Transverse colon (tissue), 4 donors: ENCODE data around the gene KRT32. TPM values are rescaled to one million over a fixed set of nuclear protein-coding genes. Genes with fewer than 3 reads are reported as not detected.

Experiments used
- DNase-seq: peaks from one replicate; pipeline ENCODE4 v3.0.0-alpha.2; 2019
- H3K27ac ChIP-seq, 4 donors: fragments of 200-600 bp; sonication (generic); 2 replicates each; pipeline ENCODE4 v1.5.1; 2016 to 2018; ENCODE audit warnings: inconsistent platforms in 4 of 4
- H3K27me3 ChIP-seq: fragments of 200-600 bp; sonication (generic); 2 replicates; pipeline ENCODE4 v1.5.1; 2017; ENCODE audit warnings: inconsistent platforms
- H3K36me3 ChIP-seq, 4 donors: fragments of 200-600 bp; sonication (generic); 2 replicates each; pipeline ENCODE4 v1.5.1; 2017 to 2019; ENCODE audit warnings: inconsistent platforms in 4 of 4
- H3K4me1 ChIP-seq, 4 donors: fragments of 200-600 bp; sonication (generic); 2 replicates each; pipeline ENCODE4 v1.5.1; 2017 to 2020; ENCODE audit warnings: inconsistent platforms in 4 of 4
- H3K4me3 ChIP-seq, 4 donors: fragments of 200-600 bp; sonication (generic); 1 replicate in 1 of 4; 2 replicates in 3 of 4; pipeline versions ENCODE4 v1.5.1 to v1.6.1; 2017 to 2019; ENCODE audit warnings: inconsistent platforms in 4 of 4
- H3K9me3 ChIP-seq, 2 donors: fragments of 200-600 bp; sonication (generic); 2 replicates each; pipeline ENCODE4 v1.5.1; 2017 to 2019; ENCODE audit warnings: inconsistent platforms in 2 of 2
- CTCF ChIP-seq, 5 experiments: fragments of 200-600 bp in 3 of 5; fragments of 450-650 bp in 2 of 5; sonication (generic) in 3 of 5; IDR thresholded peaks; 1 replicate in 2 of 5; 2 replicates in 3 of 5; pipeline ENCODE4 v1.5.1; 2016 to 2017; ENCODE audit warnings: antibody characterized with exemption in 5 of 5, inconsistent platforms in 3 of 5, mild to moderate bottlenecking in 2 of 5, moderate library complexity in 1 of 5
- EP300 ChIP-seq: sonication (generic); formaldehyde crosslinking; IDR thresholded peaks from one replicate; pipeline ENCODE4 v1.6.1; 2017; ENCODE audit warnings: antibody characterized with exemption, low read depth
- POLR2A ChIP-seq: fragments of 450-650 bp; IDR thresholded peaks from one replicate; pipeline ENCODE4 v1.6.1; 2016; ENCODE audit warnings: antibody characterized with exemption, mild to moderate bottlenecking, moderate library complexity
- POLR2AphosphoS5 ChIP-seq, 3 donors: sonication (generic); formaldehyde crosslinking; IDR thresholded peaks; one replicate each; pipeline ENCODE4 v1.6.1; 2016; ENCODE audit warnings: antibody characterized with exemption in 3 of 3
- WGBS, 2 donors: methylation state at CpG; one replicate each; pipeline ENCODE4 v1.1.5; 2018; ENCODE audit warnings: low coverage in 1 of 2; 5-methylcytosine and 5-hydroxymethylcytosine counted together
- in situ Hi-C, 4 donors: fragments of 200-750 bp; cut with MboI; loops; one replicate each; pipeline versions ENCODE4 v1.15.0 to v1.15.1; 2017; ENCODE audit warnings: low sequenced_read_pairs in 3 of 4, low pct_ligation_motif_present in 1 of 4, low pct_unique_long_range_greater_than_20kb in 1 of 4
- intact Hi-C: fragments of 100-400 bp; cut with DNase I; formaldehyde crosslinking; loops from one replicate; pipeline ENCODE4 v1.15.1; 2023; ENCODE audit warnings: low total_unique reads
- total RNA-seq, 4 donors: library from RNA; depleted of rRNA; stranded (reverse); fragments of >200 nt; gene quantifications; one replicate each; pipeline ENCODE4 v1.1.0, GENCODE V29; 2016

KRT32 gene
- total RNA-seq, 4 donors from 2014 or later = not detected

GRCh38 chr17:41455236-41455635 is 11.9 kb downstream of the KRT32 start:
- no peaks in the 10 kb centered on the region for H3K4me1 ChIP-seq
- H3K9me3 ChIP-seq = no peaks in the 10 kb centered on the region
- H3K36me3 ChIP-seq = no peaks in the 10 kb centered on the region
- WGBS, 2 donors = 76% methylated on average over 1 of the region's 1 CpG; no CpG with 5 or more reads in 1 of the 2 donors
- H3K27me3 ChIP-seq = peaks cover 9% of the 10 kb centered on the region
- no peak overlapping the region for H3K4me3 ChIP-seq
- in situ Hi-C loops = no loop called here
- no peak for DNase-seq
- no peak for TF ChIP-seq EP300
- no peak for TF ChIP-seq POLR2A
- no peak for TF ChIP-seq CTCF (IDR thresholded peaks at IDR 0.05)
- TF ChIP-seq POLR2AphosphoS5 (IDR thresholded peaks at IDR 0.05) = no peak
- intact Hi-C loops = no loop called here
- no peak overlapping the region for H3K27ac ChIP-seq

- H3K27ac ChIP-seq = no peak overlapping the region
- intact Hi-C loops = no loop called here
- in situ Hi-C loops = no loop called here
- no peak overlapping the region for H3K4me3 ChIP-seq
- no peaks in the 10 kb centered on the region for H3K4me1 ChIP-seq
- 84 to 96% methylated on average over 3 of the region's 3 CpGs for WGBS, 2 donors
- H3K36me3 ChIP-seq = no peaks in the 10 kb centered on the region
- no peak for TF ChIP-seq CTCF (IDR thresholded peaks at IDR 0.05)
- TF ChIP-seq POLR2A = no peak
- no peak for TF ChIP-seq EP300
- no peak for TF ChIP-seq POLR2AphosphoS5 (IDR thresholded peaks at IDR 0.05)
- DNase-seq = no peak
- peaks cover 9% of the 10 kb centered on the region for H3K27me3 ChIP-seq
- no peaks in the 10 kb centered on the region for H3K9me3 ChIP-seq
Observed at GRCh38 chr17:41453066-41453465, 14.1 kb downstream of the KRT32 start.

GRCh38 chr17:41452281-41452680 is 14.9 kb downstream of the KRT32 start:
- WGBS, 2 donors = 25 to 59% methylated on average over 1 to 4 of the region's 4 CpGs
- intact Hi-C loops = no loop called here
- in situ Hi-C loops = no loop called here

GRCh38 chr17:41451154-41451728 is 15.9 kb downstream of the KRT32 start:
- TF ChIP-seq CTCF (IDR thresholded peaks at IDR 0.05) = no peak
- no peak for TF ChIP-seq POLR2AphosphoS5 (IDR thresholded peaks at IDR 0.05)
- TF ChIP-seq EP300 = no peak
- no peak for TF ChIP-seq POLR2A
- Histone ChIP-seq H3K4me3 (no peak overlapping the region), H3K27ac (no peak overlapping the region), H3K36me3 (no peaks in the 10 kb centered on the region), H3K27me3 (peaks cover 9% of the 10 kb centered on the region), H3K4me1 (no peaks in the 10 kb centered on the region), H3K9me3 (no peaks in the 10 kb centered on the region)
- WGBS, 2 donors = 70 to 93% methylated on average over 2 of the region's 2 CpGs
- no peak for DNase-seq
- in situ Hi-C loops (no loop called here), intact Hi-C loops (no loop called here)

More at GRCh38 chr17:41452281-41452680, 14.9 kb downstream of the KRT32 start:
- H3K4me1 ChIP-seq = no peaks in the 10 kb centered on the region
- H3K27ac ChIP-seq = no peak overlapping the region
- H3K36me3 ChIP-seq = no peaks in the 10 kb centered on the region
- no peak overlapping the region for H3K4me3 ChIP-seq
- no peaks in the 10 kb centered on the region for H3K9me3 ChIP-seq
- DNase-seq = no peak
- TF ChIP-seq POLR2AphosphoS5 (IDR thresholded peaks at IDR 0.05) (no peak), EP300 (no peak)
- H3K27me3 ChIP-seq = peaks cover 9% of the 10 kb centered on the region

- Histone ChIP-seq H3K4me3 (no peak overlapping the region), H3K27me3 (peaks cover 13% of the 10 kb centered on the region), H3K9me3 (no peaks in the 10 kb centered on the region), H3K4me1 (no peaks in the 10 kb centered on the region), H3K36me3 (no peaks in the 10 kb centered on the region), H3K27ac (no peak overlapping the region)
- no peak for DNase-seq
- in situ Hi-C loops (no loop called here), intact Hi-C loops (no loop called here)
- no peak for TF ChIP-seq POLR2AphosphoS5 (IDR thresholded peaks at IDR 0.05)
- no peak for TF ChIP-seq POLR2A
- no peak for TF ChIP-seq CTCF (IDR thresholded peaks at IDR 0.05)
- 75% methylated on average over 6 of the region's 6 CpGs; no CpG with 5 or more reads in 1 of the 2 donors for WGBS, 2 donors
Observed at GRCh38 chr17:41449008-41449407, 18.2 kb downstream of the KRT32 start.
